Endothelial cell of umbilical vein (primary cell): Measurements from ENCODE around the gene P2RY8.

Experiments used
- POLR2A ChIP-seq: IDR thresholded peaks from 2 replicates; pipeline ENCODE4 v1.6.1; 2012; ENCODE audit warnings: low read depth, mild to moderate bottlenecking, control low read depth, low read length
- TF ChIP-seq, protein P1 (sequence below), 2 donors: IDR thresholded peaks; 1 replicate in 1 of 2; 2 replicates in 1 of 2; pipeline ENCODE4 v1.5.1; 2011; ENCODE audit warnings: low read length in 2 of 2, mild to moderate bottlenecking in 2 of 2, moderate library complexity in 2 of 2, control low read depth in 1 of 2, inconsistent platforms in 1 of 2, low read depth in 1 of 2; ENCODE audit not compliant: insufficient read depth in 1 of 2; ENCODE audit errors: extremely low read depth in 1 of 2

DNA sequence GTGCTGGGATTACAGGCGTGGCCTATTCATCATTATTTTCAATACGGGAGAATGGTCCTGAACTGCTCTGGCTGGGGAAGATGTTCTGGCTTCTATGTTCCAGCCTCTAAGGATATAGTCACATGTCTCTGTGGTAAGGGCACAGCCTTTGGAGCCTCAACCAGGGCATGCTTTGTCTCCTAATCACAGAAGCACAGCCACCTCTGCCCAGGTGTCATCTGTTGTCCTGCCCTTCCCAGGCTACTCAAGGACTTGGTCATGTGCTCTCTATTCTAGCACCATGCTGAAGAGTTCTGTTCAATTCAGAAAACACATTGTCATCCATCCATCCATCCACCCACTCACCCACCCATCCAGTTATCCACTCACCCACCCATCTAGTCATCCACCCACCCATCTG is 113.8 kb downstream of the P2RY8 start:
- TF ChIP-seq, protein P1, sequence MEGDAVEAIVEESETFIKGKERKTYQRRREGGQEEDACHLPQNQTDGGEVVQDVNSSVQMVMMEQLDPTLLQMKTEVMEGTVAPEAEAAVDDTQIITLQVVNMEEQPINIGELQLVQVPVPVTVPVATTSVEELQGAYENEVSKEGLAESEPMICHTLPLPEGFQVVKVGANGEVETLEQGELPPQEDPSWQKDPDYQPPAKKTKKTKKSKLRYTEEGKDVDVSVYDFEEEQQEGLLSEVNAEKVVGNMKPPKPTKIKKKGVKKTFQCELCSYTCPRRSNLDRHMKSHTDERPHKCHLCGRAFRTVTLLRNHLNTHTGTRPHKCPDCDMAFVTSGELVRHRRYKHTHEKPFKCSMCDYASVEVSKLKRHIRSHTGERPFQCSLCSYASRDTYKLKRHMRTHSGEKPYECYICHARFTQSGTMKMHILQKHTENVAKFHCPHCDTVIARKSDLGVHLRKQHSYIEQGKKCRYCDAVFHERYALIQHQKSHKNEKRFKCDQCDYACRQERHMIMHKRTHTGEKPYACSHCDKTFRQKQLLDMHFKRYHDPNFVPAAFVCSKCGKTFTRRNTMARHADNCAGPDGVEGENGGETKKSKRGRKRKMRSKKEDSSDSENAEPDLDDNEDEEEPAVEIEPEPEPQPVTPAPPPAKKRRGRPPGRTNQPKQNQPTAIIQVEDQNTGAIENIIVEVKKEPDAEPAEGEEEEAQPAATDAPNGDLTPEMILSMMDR (IDR thresholded peaks at IDR 0.05; ENCODE audit: extremely low read depth in 1 of 2, insufficient read depth in 1 of 2, low read depth in 1 of 2, low read length in 2 of 2) = no peak
- no peak for TF ChIP-seq POLR2A
